Fibroblast of lung (primary cell): ENCODE results near the gene KLK8.
"Not testable (repeated sequence)": the region's sequence is repeated elsewhere in the genome, so short reads cannot be mapped to it uniquely, and the experiment has no call there.

ENCODE experiments used
- CTCF ChIP-seq, 2 donors: IDR thresholded peaks in 1 of 2; conservative IDR thresholded peaks in 1 of 2; 1 replicate in 1 of 2; 2 replicates in 1 of 2; pipeline ENCODE4 v1.5.1; 2011 to 2012; ENCODE audit warnings: low read length in 2 of 2, control low read depth in 1 of 2, inconsistent platforms in 1 of 2, low read depth in 1 of 2, mild to moderate bottlenecking in 1 of 2
- EZH2 ChIP-seq: IDR thresholded peaks from 2 replicates; pipeline ENCODE4 v1.5.1; 2012; ENCODE audit warnings: low read length, control low read depth, mild to moderate bottlenecking; ENCODE audit errors: missing control alignments

GRCh38 chr19:50984416-50984815 is 17.0 kb downstream of the KLK8 start:
- not testable (repeated sequence) for TF ChIP-seq CTCF (conservative IDR thresholded peaks at IDR 0.05 in 1 of 2, IDR thresholded peaks at IDR 0.05 in 1 of 2; ENCODE audit: low read depth in 1 of 2, low read length in 2 of 2); EZH2
